Mucosa of descending colon (tissue), 3 donors: Measurements from ENCODE around the gene ZNF415. TPM values are rescaled to one million over a fixed set of nuclear protein-coding genes. Genes with fewer than 3 reads are reported as not detected.

Source experiments
- ATAC-seq: fragments of 200-7000 bp; cut with Tn5 transposase; one replicate; pipeline ENCODE4 v1.9.1; 2020; ENCODE audit warnings: mild to moderate bottlenecking, moderate library complexity
- DNase-seq, 3 donors: peaks; one replicate each; pipeline ENCODE4 v3.0.0-alpha.2; 2020
- H3K36me3 ChIP-seq: fragments of 200-600 bp; one replicate; pipeline ENCODE4 v1.8.0; 2021; ENCODE audit warnings: low read depth, mild to moderate bottlenecking
- H3K4me1 ChIP-seq: fragments of 200-600 bp; one replicate; pipeline ENCODE4 v1.8.0; 2021; ENCODE audit warnings: low read depth, mild to moderate bottlenecking
- H3K4me3 ChIP-seq: fragments of 200-600 bp; one replicate; pipeline ENCODE4 v1.8.0; 2021; ENCODE audit warnings: mild to moderate bottlenecking
- H3K9me3 ChIP-seq: fragments of 200-600 bp; one replicate; pipeline ENCODE4 v1.8.0; 2021; ENCODE audit warnings: mild to moderate bottlenecking
- intact Hi-C, 2 donors: fragments of 100-400 bp; cut with DNase I in 1 of 2; cut with micrococcal nuclease in 1 of 2; formaldehyde crosslinking; loops; one replicate each; pipeline versions ENCODE4 v1.11.0 to v1.11.1; 2022; cut with DNase I, micrococcal nuclease
- total RNA-seq, 3 donors: library from RNA; stranded (reverse); fragmentation: NEBNext Ultra II Directional in 2 of 3; extraction: Animal tissue kit (Norgen Biotek cat#: 25700) in 2 of 3; gene quantifications; one replicate each; pipeline versions ENCODE4 v1.2.1 to v1.2.4, GENCODE V29; 2021 to 2023
- TF ChIP-seq, protein P1 (sequence below): fragments of 200-600 bp; IDR thresholded peaks from one replicate; pipeline ENCODE4 v1.8.0; 2022; ENCODE audit warnings: antibody characterized with exemption, mild to moderate bottlenecking
- donor health status: DM: no; HTN: no; CAD: no; lungs with moderate emphysema.
- donor health status: DM: no; HTN: no; CAD: no.
- donor health status: DM: no; HTN: yes; CAD: no.

The ZNF415 gene
- total RNA-seq, 3 donors from 2014 or later, result 5.3 to 14.0 (median 6.6) TPM

DNA sequence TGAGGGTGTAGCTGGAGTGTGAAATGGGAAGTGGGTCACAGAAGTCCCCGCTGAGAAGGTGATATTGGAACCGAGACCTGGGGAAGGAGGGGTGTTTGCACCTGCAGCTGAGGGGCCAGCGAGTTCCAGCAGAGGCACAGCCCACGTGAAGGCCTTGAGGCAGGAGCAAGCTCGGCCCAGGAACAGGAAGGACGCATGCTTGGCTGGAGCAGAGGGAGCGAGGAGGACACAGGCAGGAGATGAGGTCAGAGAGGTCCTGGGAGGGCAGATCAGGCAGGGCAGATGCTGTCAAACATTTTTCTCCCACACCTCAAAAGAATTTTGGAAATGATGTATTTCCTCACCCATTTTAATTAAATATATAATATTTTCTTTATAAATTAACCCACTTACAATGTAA is 9.3 kb downstream of the ZNF415 start:
- H3K4me3 ChIP-seq, result no peak overlapping the region
- H3K9me3 ChIP-seq, result peaks cover 10% of the 10 kb centered on the region
- DNase-seq (no peak), ATAC-seq (no peak)
- H3K36me3 ChIP-seq, result no peaks in the 10 kb centered on the region
- intact Hi-C loops, result no loop called here
- no peaks in the 10 kb centered on the region for H3K4me1 ChIP-seq
- TF ChIP-seq, protein P1, sequence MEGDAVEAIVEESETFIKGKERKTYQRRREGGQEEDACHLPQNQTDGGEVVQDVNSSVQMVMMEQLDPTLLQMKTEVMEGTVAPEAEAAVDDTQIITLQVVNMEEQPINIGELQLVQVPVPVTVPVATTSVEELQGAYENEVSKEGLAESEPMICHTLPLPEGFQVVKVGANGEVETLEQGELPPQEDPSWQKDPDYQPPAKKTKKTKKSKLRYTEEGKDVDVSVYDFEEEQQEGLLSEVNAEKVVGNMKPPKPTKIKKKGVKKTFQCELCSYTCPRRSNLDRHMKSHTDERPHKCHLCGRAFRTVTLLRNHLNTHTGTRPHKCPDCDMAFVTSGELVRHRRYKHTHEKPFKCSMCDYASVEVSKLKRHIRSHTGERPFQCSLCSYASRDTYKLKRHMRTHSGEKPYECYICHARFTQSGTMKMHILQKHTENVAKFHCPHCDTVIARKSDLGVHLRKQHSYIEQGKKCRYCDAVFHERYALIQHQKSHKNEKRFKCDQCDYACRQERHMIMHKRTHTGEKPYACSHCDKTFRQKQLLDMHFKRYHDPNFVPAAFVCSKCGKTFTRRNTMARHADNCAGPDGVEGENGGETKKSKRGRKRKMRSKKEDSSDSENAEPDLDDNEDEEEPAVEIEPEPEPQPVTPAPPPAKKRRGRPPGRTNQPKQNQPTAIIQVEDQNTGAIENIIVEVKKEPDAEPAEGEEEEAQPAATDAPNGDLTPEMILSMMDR, result no peak

DNA sequence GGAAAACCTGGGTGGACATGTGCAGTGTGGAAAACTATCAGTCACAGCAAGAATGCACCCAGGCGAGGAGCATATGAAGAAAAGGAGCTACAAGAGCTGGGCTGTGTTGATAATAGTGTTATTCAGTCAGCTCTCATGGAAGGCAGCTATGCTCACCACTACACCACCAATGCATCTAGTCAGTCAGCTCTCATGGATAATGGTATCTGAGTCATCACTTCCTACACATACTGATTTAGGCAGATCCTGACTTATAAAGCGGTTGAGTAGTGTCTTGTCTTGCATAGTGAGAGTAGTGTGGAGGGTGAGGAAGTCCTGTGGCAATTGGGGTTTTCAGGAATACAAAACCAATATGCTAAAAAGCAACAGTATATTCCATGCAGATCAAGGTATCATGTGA is 20.4 kb downstream of the ZNF415 start:
- Histone ChIP-seq H3K4me3 (no peak overlapping the region), H3K4me1 (no peaks in the 10 kb centered on the region), H3K9me3 (peaks cover 56% of the 10 kb centered on the region), H3K36me3 (peaks cover 12% of the 10 kb centered on the region)
- TF ChIP-seq, protein P1, result no peak
- intact Hi-C loops, result no loop called here
- ATAC-seq (no peak), DNase-seq (no peak)

DNA sequence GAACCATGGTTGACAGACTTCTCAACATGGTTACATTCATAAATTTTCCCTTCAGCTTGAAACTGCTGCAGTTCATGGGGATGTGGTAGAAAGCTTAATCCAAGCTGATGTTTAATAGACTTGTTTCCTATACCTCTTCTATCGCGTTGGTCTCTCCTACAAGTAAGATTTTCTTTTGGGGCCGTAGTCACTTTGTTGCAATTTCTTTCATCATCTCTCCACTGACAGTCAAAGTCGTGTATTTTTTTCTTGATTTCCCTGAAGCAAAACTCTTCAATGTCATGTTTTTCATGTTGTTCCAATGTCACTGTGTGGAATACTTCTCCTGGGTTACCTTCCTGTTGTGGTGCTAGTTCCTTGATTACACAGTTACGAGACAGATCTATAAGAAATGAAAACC is 23.2 kb downstream of the ZNF415 start:
- Histone ChIP-seq H3K36me3 (peaks cover 15% of the 10 kb centered on the region), H3K4me1 (no peaks in the 10 kb centered on the region), H3K4me3 (no peak overlapping the region), H3K9me3 (peaks cover 39% of the 10 kb centered on the region)
- intact Hi-C loops, result no loop called here
- TF ChIP-seq, protein P1, result no peak
- DNase-seq (no peak), ATAC-seq (no peak)

DNA sequence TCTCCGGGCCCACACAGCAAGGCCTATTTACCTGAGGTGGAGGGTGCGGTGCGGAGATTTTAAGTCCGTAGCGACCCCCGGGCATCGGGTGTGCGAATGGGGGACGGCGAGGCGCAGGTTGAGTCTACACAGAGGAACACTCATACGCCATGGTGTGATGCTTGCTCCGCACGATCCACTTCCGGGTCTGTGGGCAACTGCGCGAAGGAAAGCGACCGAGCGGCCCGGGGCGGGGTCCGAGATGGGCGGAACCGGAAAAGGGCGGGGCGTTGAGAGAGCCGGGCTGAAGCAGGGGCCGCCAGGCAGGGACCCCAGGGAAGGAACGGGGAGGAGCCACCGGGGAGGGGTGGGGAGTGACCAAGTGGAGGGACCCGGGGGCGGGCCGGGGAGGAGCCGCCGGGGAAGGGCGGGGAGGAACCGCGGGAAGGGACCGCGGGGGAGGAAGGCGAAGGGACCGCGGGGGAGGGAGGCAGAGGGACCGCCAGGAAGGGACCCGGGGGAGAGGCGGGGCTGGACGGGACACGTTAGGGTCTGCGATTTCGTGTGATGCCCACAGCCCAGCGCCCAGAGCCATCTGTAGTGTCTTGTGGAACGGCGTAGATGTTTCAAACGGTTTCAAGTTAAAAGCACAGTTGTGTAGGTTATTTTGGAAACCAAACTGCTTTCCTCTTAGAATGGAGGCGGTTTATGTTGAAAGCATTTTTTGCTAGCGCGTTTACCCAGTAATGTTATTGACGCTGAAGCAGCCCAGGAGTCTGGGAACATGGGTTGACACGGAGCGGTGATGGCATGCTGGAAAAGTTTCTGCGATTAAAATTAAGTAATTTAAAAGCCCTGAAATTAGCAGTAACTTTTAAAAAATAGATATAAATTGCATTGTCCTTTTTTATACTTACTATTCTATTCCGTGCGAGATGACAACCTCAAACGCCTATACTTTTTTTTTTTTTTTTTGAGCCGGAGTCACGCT is 29.2 kb downstream of the ZNF415 start, which contains the start of gene ZNF160:
TSS of gene ZNF160 (minus strand) at position 189 of the 970 bp plus-strand sequence. CDS start 17,146 bp downstream, outside the sequence.
- ATAC-seq (peak; percentile 99), DNase-seq (peak; percentile 99)
- Histone ChIP-seq H3K4me1 (peaks cover 8% of the 10 kb centered on the region), H3K9me3 (peaks cover 12% of the 10 kb centered on the region), H3K36me3 (peaks cover 2% of the 10 kb centered on the region), H3K4me3 (peak within 1 kb of the TSS; percentile 63)
- TF ChIP-seq, protein P1, result no peak
- intact Hi-C loops, result no loop called here

DNA sequence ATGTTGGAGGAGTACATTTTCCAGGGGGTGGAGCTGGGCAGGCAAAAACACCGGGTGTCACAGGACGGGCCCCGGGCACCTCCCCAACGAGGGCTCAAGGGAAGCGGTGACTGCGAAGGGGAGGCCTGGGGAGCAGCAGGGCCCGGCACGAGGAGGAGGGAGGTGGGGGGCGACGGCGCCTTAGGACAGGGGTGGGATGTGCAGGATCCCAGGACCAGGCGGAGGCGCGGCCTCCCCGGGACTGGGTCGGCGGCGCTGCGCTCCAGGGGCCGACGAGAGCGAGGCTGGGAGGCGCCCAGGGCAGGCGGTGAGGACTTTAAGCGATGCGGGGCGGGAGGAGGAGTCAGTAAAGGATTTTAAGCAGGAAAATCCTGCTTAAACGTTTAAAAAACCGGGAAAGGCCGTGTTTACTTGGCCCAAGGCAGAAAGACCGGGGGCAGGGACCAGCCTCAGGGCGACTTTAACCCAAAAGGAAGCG is 29.9 kb downstream of the ZNF415 start:
- H3K9me3 ChIP-seq, result peaks cover 5% of the 10 kb centered on the region
- H3K4me3 ChIP-seq, result peak overlapping the region; percentile 63
- peaks cover 2% of the 10 kb centered on the region for H3K36me3 ChIP-seq
- TF ChIP-seq, protein P1, result no peak
- ATAC-seq, result peak; percentile 54
- intact Hi-C loops, result no loop called here
- H3K4me1 ChIP-seq, result peaks cover 8% of the 10 kb centered on the region
- DNase-seq, result peak in 2 of 3 donors; percentile 57 to 63
